Heart left ventricle (tissue), 13 donors: ENCODE results near the gene KRABD2.

Source experiments
- CTCF ChIP-seq, 12 donors: fragments of 200-600 bp; sonication (generic) in 4 of 12; IDR thresholded peaks; one replicate each; pipeline versions ENCODE4 v1.5.0 to v1.8.0; 2018 to 2022; ENCODE audit warnings: antibody characterized with exemption in 12 of 12, mild to moderate bottlenecking in 5 of 12
- POLR2A ChIP-seq, 2 donors: fragments of 450-650 bp; IDR thresholded peaks; one replicate each; pipeline ENCODE4 v1.6.1; 2017; ENCODE audit warnings: antibody characterized with exemption in 2 of 2, mild to moderate bottlenecking in 2 of 2, moderate library complexity in 2 of 2
- donor health status: ischemic (EF 13 %, LVEDD 7.1; RV severe dilation, severe dysfunction).
- donor health status: DM: no; HTN: yes; CAD: no.
- donor health status: DM: no; HTN: no; CAD: no.
- donor health status: ischemic (EF 25% LVEDD 6.9; RV normal size, moderate dysfunction).
- donor health status: ischemic (EF 25% LVEDD 5.7; RV mildly dilated, moderate dysfunction).
- donor health status: ischemic (EF 35%, LVEDD 5.7; RV mildly dilated, moderate dysfunction).
- donor health status: nonischemic (EF 11% LVEDD 7.7; RV severe dilation, severe dysfunction).
- donor health status: DM: yes; HTN: yes; CAD: no.
- donor health status: PGD.
- donor health status: ischemic (EF 29% LVEDD 5.4; RV normal size, mild dysfunction).
- donor health status: nonischemic (EF 23%, LVEDD 6.1; RV moderate dilation, normal function).

DNA sequence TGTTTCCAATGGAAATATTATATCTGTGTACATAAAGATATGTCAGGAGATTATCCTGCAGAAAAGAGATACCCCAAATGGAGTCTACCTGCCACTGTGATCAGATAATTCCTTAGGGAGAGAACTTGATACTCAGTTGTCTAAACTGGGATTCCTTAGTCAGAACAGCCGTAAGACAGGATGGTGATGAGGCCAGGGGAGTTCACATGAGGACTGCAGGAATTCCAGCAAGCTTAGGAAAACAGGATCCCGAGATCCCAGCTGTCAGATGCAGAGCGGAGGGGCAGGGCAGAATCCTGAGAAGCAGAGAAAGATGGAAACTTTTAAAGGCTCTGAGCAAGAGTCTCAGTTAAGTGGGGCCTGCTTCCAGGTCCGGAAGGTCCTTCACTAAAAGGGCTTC lies 4.7 kb downstream of the KRABD2 start:
- TF ChIP-seq CTCF (IDR thresholded peaks at IDR 0.05) (no peak), POLR2A (IDR thresholded peaks at IDR 0.05) (no peak)
